Activated CD4-positive, alpha-beta T cell treated with anti-CD3 and anti-CD28 coated beads, Interleukin-2, amount 10 ng/mL, durations not matched to agents 24 days and 14 days (primary cell): Measurements from ENCODE around the gene PRR22. TPM values are rescaled to one million over a fixed set of nuclear protein-coding genes. Genes with fewer than 3 reads are reported as not detected.

ENCODE experiments used
- DNase-seq: peaks from one replicate; pipeline ENCODE4 v3.0.0; 2022
- H3K27ac Mint-ChIP-seq: one replicate; pipeline ENCODE4 v1.8.0; 2022; ENCODE audit warnings: mild to moderate bottlenecking, mixed read lengths
- H3K27me3 Mint-ChIP-seq: one replicate; pipeline ENCODE4 v1.8.0; 2022; ENCODE audit warnings: mixed read lengths
- H3K36me3 Mint-ChIP-seq: one replicate; pipeline ENCODE4 v1.8.0; 2022; ENCODE audit warnings: low read depth, mild to moderate bottlenecking, mixed read lengths
- H3K4me1 Mint-ChIP-seq: one replicate; pipeline ENCODE4 v1.8.0; 2021; ENCODE audit warnings: mixed read lengths
- H3K4me3 Mint-ChIP-seq: one replicate; pipeline ENCODE4 v1.8.0; 2022; ENCODE audit warnings: mild to moderate bottlenecking, moderate library complexity, mixed read lengths
- H3K9me3 Mint-ChIP-seq: one replicate; pipeline ENCODE4 v1.8.0; 2021; ENCODE audit warnings: mixed read lengths
- intact Hi-C: fragments of 100-400 bp; cut with micrococcal nuclease; formaldehyde crosslinking; loops from one replicate; pipeline ENCODE4 v1.15.1; 2023
- total RNA-seq: library from RNA; stranded (reverse); gene quantifications from 2 replicates; pipeline ENCODE4 v1.2.3, GENCODE V29; 2022

Gene PRR22
- 6.7 and 7.5 TPM in 2 replicates for total RNA-seq

GRCh38 chr19:5784581-5785147 is at the start of gene PRR22:
PRR22 (minus strand) TSS chr19:5784746; CDS start chr19:5784660, 86 bp downstream.
- Mint-ChIP-seq H3K27ac (no peak within 1 kb of the TSS), H3K4me1 (peaks cover 2% of the 10 kb centered on the region), H3K4me3 (no peak within 1 kb of the TSS), H3K27me3 (no peaks in the 10 kb centered on the region), H3K36me3 (peaks cover 34% of the 10 kb centered on the region), H3K9me3 (no peaks in the 10 kb centered on the region)
- intact Hi-C loops, result no loop called here
- DNase-seq, result no peak

- Mint-ChIP-seq H3K27me3 (no peaks in the 10 kb centered on the region), H3K4me1 (peaks cover 7% of the 10 kb centered on the region), H3K36me3 (no peaks in the 10 kb centered on the region), H3K4me3 (no peak overlapping the region), H3K27ac (no peak overlapping the region), H3K9me3 (no peaks in the 10 kb centered on the region)
- DNase-seq, result no peak
- intact Hi-C loops, result no loop called here
Observed at GRCh38 chr19:5832527-5833216, 48.1 kb upstream of the PRR22 start.

- no peak overlapping the region for H3K4me3 Mint-ChIP-seq
- H3K27ac Mint-ChIP-seq, result no peak overlapping the region
- intact Hi-C loops, result no loop called here
- DNase-seq, result no peak
- H3K27me3 Mint-ChIP-seq, result no peaks in the 10 kb centered on the region
- peaks cover 5% of the 10 kb centered on the region for H3K4me1 Mint-ChIP-seq
- H3K9me3 Mint-ChIP-seq, result no peaks in the 10 kb centered on the region
- no peaks in the 10 kb centered on the region for H3K36me3 Mint-ChIP-seq
Observed at GRCh38 chr19:5832061-5832460, 47.5 kb upstream of the PRR22 start.

- Mint-ChIP-seq H3K4me1 (peaks cover 8% of the 10 kb centered on the region), H3K27me3 (no peaks in the 10 kb centered on the region), H3K4me3 (no peak overlapping the region), H3K36me3 (no peaks in the 10 kb centered on the region), H3K27ac (no peak overlapping the region), H3K9me3 (no peaks in the 10 kb centered on the region)
- no peak for DNase-seq
- intact Hi-C loops, result no loop called here
Observed at GRCh38 chr19:5831159-5831558, 46.6 kb upstream of the PRR22 start.

GRCh38 chr19:5829567-5830310 is 45.2 kb upstream of the PRR22 start:
- intact Hi-C loops, result loop anchor here (2.0 to 10.0 kb wide), 3 partner anchors 25 to 135 kb away; partner anchors contain the start of genes NDUFA11, NRTN and VMAC
- peaks cover 8% of the 10 kb centered on the region for H3K4me1 Mint-ChIP-seq
- DNase-seq, result peak; percentile 60
- H3K36me3 Mint-ChIP-seq, result no peaks in the 10 kb centered on the region
- H3K27ac Mint-ChIP-seq, result peak overlapping the region; percentile 53
- peak overlapping the region; percentile 100 for H3K4me3 Mint-ChIP-seq
- no peaks in the 10 kb centered on the region for H3K9me3 Mint-ChIP-seq
- no peaks in the 10 kb centered on the region for H3K27me3 Mint-ChIP-seq

GRCh38 chr19:5828661-5829566 is 44.4 kb upstream of the PRR22 start:
- peak; percentile 76 for DNase-seq
- intact Hi-C loops, result loop anchor here (1.0 to 10.0 kb wide), 4 partner anchors 24 to 136 kb away; partner anchors contain the start of genes NDUFA11, NRTN and VMAC
- H3K36me3 Mint-ChIP-seq, result no peaks in the 10 kb centered on the region
- no peaks in the 10 kb centered on the region for H3K9me3 Mint-ChIP-seq
- peak overlapping the region; percentile 100 for H3K27ac Mint-ChIP-seq
- peak overlapping the region; percentile 100 for H3K4me3 Mint-ChIP-seq
- no peaks in the 10 kb centered on the region for H3K27me3 Mint-ChIP-seq
- H3K4me1 Mint-ChIP-seq, result peaks cover 8% of the 10 kb centered on the region

- no peaks in the 10 kb centered on the region for H3K9me3 Mint-ChIP-seq
- H3K27ac Mint-ChIP-seq, result peak overlapping the region; percentile 100
- intact Hi-C loops, result loop anchor here (1.0 to 10.0 kb wide), 4 partner anchors 23 to 137 kb away; partner anchors contain the start of genes NDUFA11, NRTN and VMAC
Observed at GRCh38 chr19:5827891-5828660, 43.5 kb upstream of the PRR22 start.

GRCh38 chr19:5827342-5827890 is 42.9 kb upstream of the PRR22 start:
- Mint-ChIP-seq H3K27ac (peak overlapping the region; percentile 92), H3K4me3 (peak overlapping the region; percentile 100), H3K27me3 (no peaks in the 10 kb centered on the region), H3K4me1 (peaks cover 8% of the 10 kb centered on the region), H3K9me3 (no peaks in the 10 kb centered on the region), H3K36me3 (no peaks in the 10 kb centered on the region)
- DNase-seq, result no peak
- intact Hi-C loops, result loop anchor here (5.0 to 10.0 kb wide), 2 partner anchors 75 to 137 kb away; partner anchors contain the start of genes NDUFA11 and VMAC

More at GRCh38 chr19:5827891-5828660, 43.5 kb upstream of the PRR22 start:
- Mint-ChIP-seq H3K4me3 (peak overlapping the region; percentile 100), H3K4me1 (peaks cover 8% of the 10 kb centered on the region), H3K27me3 (no peaks in the 10 kb centered on the region), H3K36me3 (no peaks in the 10 kb centered on the region)
- DNase-seq, result peak; percentile 99

- H3K27me3 Mint-ChIP-seq, result no peaks in the 10 kb centered on the region
- H3K36me3 Mint-ChIP-seq, result no peaks in the 10 kb centered on the region
- intact Hi-C loops, result loop anchor here (5.0 to 10.0 kb wide), 2 partner anchors 76 to 138 kb away; partner anchors contain the start of genes NDUFA11 and VMAC
- peak overlapping the region; percentile 92 for H3K27ac Mint-ChIP-seq
- H3K9me3 Mint-ChIP-seq, result no peaks in the 10 kb centered on the region
- DNase-seq, result peak; percentile 74
- peak overlapping the region; percentile 100 for H3K4me3 Mint-ChIP-seq
- peaks cover 8% of the 10 kb centered on the region for H3K4me1 Mint-ChIP-seq
Observed at GRCh38 chr19:5826531-5827341, 42.2 kb upstream of the PRR22 start.

- Mint-ChIP-seq H3K4me3 (no peak overlapping the region), H3K4me1 (peaks cover 8% of the 10 kb centered on the region), H3K27me3 (no peaks in the 10 kb centered on the region), H3K36me3 (no peaks in the 10 kb centered on the region), H3K27ac (no peak overlapping the region), H3K9me3 (no peaks in the 10 kb centered on the region)
- intact Hi-C loops, result loop anchor here (5.0 to 10.0 kb wide), 2 partner anchors 77 to 140 kb away; partner anchors contain the start of genes NDUFA11 and VMAC
- no peak for DNase-seq
Observed at GRCh38 chr19:5825178-5825577, 40.6 kb upstream of the PRR22 start.

- H3K9me3 Mint-ChIP-seq, result no peaks in the 10 kb centered on the region
- peaks cover 8% of the 10 kb centered on the region for H3K4me1 Mint-ChIP-seq
- DNase-seq, result no peak
- no peaks in the 10 kb centered on the region for H3K27me3 Mint-ChIP-seq
- no peaks in the 10 kb centered on the region for H3K36me3 Mint-ChIP-seq
- no peak overlapping the region for H3K27ac Mint-ChIP-seq
- H3K4me3 Mint-ChIP-seq, result no peak overlapping the region
- intact Hi-C loops, result loop anchor here (5.0 to 10.0 kb wide), 2 partner anchors 78 to 140 kb away; partner anchors contain the start of genes NDUFA11 and VMAC
Observed at GRCh38 chr19:5824751-5825150, 40.2 kb upstream of the PRR22 start.
